OCI-LY3 (cell line): ENCODE data around the gene CDC42EP1.

Source experiments
- EZH2phosphoT487 ChIP-seq: fragments of 200-600 bp; shearing (Covaris generic); IDR thresholded peaks from 2 replicates; pipeline ENCODE4 v1.6.1; 2018; ENCODE audit warnings: antibody characterized with exemption, mixed run types, low read depth
- TF ChIP-seq, protein P1 (sequence below): fragments of 200-600, 300-600 bp; sonication (generic); IDR thresholded peaks from 2 replicates; pipeline ENCODE4 v1.5.1; 2014; ENCODE audit warnings: antibody characterized with exemption, low read length, low read depth

DNA sequence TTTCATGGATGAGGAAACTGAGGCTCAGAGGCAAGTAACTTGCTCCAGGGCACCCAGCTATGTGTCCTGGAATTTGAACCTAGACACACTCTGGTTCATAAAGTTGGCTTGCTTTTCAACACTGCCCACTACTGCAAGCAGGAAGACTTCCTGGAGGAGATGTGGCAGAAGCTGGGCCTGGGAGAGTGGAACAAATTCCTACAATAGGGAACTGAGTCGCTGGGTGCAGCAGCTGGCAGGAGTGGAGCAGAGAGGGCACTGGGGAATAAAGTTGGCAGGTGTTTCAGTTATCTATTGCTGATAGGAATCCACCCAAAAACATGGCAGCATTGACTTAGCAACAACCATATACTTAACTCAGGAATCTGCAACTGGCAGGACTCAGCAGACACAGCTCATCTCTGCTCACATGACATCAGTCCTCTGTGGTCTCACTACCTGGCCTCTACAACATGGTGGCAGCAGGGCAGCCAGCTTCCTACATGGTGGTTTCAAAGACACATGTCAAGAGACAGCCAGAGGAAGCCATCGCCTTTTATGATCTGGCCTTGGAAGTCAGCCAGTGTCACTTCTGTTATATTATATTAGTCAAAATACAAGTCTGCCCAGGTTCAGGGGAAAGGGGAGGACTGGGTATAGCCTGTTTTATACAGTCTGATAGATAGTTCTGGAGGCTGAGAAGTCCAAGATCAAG is 30.5 kb upstream of the CDC42EP1 start:
- no peak for TF ChIP-seq EZH2phosphoT487
- TF ChIP-seq, protein P1, sequence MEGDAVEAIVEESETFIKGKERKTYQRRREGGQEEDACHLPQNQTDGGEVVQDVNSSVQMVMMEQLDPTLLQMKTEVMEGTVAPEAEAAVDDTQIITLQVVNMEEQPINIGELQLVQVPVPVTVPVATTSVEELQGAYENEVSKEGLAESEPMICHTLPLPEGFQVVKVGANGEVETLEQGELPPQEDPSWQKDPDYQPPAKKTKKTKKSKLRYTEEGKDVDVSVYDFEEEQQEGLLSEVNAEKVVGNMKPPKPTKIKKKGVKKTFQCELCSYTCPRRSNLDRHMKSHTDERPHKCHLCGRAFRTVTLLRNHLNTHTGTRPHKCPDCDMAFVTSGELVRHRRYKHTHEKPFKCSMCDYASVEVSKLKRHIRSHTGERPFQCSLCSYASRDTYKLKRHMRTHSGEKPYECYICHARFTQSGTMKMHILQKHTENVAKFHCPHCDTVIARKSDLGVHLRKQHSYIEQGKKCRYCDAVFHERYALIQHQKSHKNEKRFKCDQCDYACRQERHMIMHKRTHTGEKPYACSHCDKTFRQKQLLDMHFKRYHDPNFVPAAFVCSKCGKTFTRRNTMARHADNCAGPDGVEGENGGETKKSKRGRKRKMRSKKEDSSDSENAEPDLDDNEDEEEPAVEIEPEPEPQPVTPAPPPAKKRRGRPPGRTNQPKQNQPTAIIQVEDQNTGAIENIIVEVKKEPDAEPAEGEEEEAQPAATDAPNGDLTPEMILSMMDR = no peak
